H1 (cell line): ENCODE data around the gene SAFB2. TPM values are rescaled to one million over a fixed set of nuclear protein-coding genes. Genes with fewer than 3 reads are reported as not detected.

Experiments used
- CTCF ChIA-PET: fragments of 300-600 bp; sonication (Branson Sonifier 250); formaldehyde crosslinking; loops from one replicate; lab custom pipeline; 2021; ENCODE audit not compliant: partially characterized antibody; lab: Charles Lee
- POLR2A ChIA-PET: fragments of 300-600 bp; sonication (Branson Sonifier 250); formaldehyde crosslinking; loops from one replicate; lab custom pipeline; 2021; ENCODE audit warnings: inconsistent platforms; ENCODE audit not compliant: partially characterized antibody; lab: Charles Lee
- DNase-seq, 2 experiments: peaks; one replicate each; pipeline versions ENCODE4 v3.0.0 to v3.0.0-alpha.2; 2010 to 2022; ENCODE audit warnings: low spot score in 2 of 2, low read depth in 1 of 2, mixed read lengths in 1 of 2
- FAIRE-seq: peaks from 2 replicates; lab custom pipeline; 2011; peaks lifted over from hg19 to GRCh38; lab: Jason Lieb, UNC
- H2AFZ ChIP-seq: 2 replicates; pipeline ENCODE4 v1.8.1; 2012; ENCODE audit warnings: low read length, inconsistent platforms
- H2AK5ac ChIP-seq: 2 replicates; pipeline ENCODE4 v1.6.1; 2013; ENCODE audit warnings: low read depth, low read length
- H2BK120ac ChIP-seq: replicated peaks from 2 replicates; pipeline ENCODE3; 2013; ENCODE audit warnings: low read depth, low read length, inconsistent platforms
- H2BK12ac ChIP-seq: 2 replicates; pipeline ENCODE4 v1.6.1; 2013; ENCODE audit warnings: low read depth, low read length
- H2BK15ac ChIP-seq: 2 replicates; pipeline ENCODE4 v1.6.1; 2013; ENCODE audit warnings: low read length
- H2BK20ac ChIP-seq: 2 replicates; pipeline ENCODE4 v1.6.1; 2013; ENCODE audit warnings: low read length
- H2BK5ac ChIP-seq: 2 replicates; pipeline ENCODE4 v1.6.1; 2013; ENCODE audit warnings: low read depth, low read length
- H3K14ac ChIP-seq: 2 replicates; pipeline ENCODE4 v1.6.1; 2013; ENCODE audit warnings: inconsistent platforms; ENCODE audit not compliant: insufficient read length
- H3K18ac ChIP-seq: 2 replicates; pipeline ENCODE4 v1.6.1; 2013; ENCODE audit warnings: low read length; ENCODE audit errors: extremely low read depth
- H3K23ac ChIP-seq: 2 replicates; pipeline ENCODE4 v1.6.1; 2013; ENCODE audit warnings: inconsistent platforms; ENCODE audit not compliant: insufficient read length
- H3K23me2 ChIP-seq: 2 replicates; pipeline ENCODE4 v1.6.1; 2013; ENCODE audit warnings: low read depth, low read length
- H3K27ac ChIP-seq: 2 replicates; pipeline ENCODE4 v1.6.1; 2011; ENCODE audit warnings: low read depth, low read length, inconsistent platforms
- H3K27me3 ChIP-seq, 4 experiments: replicated peaks in 1 of 4; 1 replicate in 1 of 4; 2 replicates in 3 of 4; pipeline versions ENCODE4 v1.6.1 to v1.8.1; 2011 to 2013; ENCODE audit warnings: low read length in 3 of 4, mild to moderate bottlenecking in 3 of 4, inconsistent platforms in 2 of 4, mixed read lengths in 2 of 4, moderate library complexity in 1 of 4; ENCODE audit not compliant: control insufficient read depth in 3 of 4, insufficient read depth in 3 of 4; ENCODE audit errors: extremely low read depth in 1 of 4
- H3K36me3 ChIP-seq, 4 experiments: 2 replicates each; pipeline versions ENCODE4 v1.6.1 to v1.8.1; 2011 to 2013; ENCODE audit warnings: mild to moderate bottlenecking in 4 of 4, low read length in 3 of 4, moderate library complexity in 2 of 4, control low read depth in 1 of 4, inconsistent platforms in 1 of 4; ENCODE audit not compliant: insufficient read depth in 4 of 4, control insufficient read depth in 2 of 4
- H3K4ac ChIP-seq: replicated peaks from 2 replicates; pipeline ENCODE3; 2013; ENCODE audit warnings: low read length, low read depth, mixed read lengths, inconsistent platforms; ENCODE audit not compliant: insufficient read length
- H3K4me1 ChIP-seq, 4 experiments: replicated peaks in 1 of 4; 1 replicate in 1 of 4; 2 replicates in 3 of 4; pipeline versions ENCODE4 v1.6.1 to v1.8.1; 2011 to 2013; ENCODE audit warnings: low read length in 3 of 4, inconsistent platforms in 2 of 4, mixed read lengths in 1 of 4; ENCODE audit not compliant: insufficient read depth in 4 of 4, control insufficient read depth in 3 of 4
- H3K4me2 ChIP-seq, 2 experiments: 2 replicates each; pipeline versions ENCODE4 v1.6.1 to v1.8.1; 2011 to 2013; ENCODE audit warnings: low read depth in 2 of 2, low read length in 2 of 2, control low read depth in 1 of 2, inconsistent platforms in 1 of 2, mild to moderate bottlenecking in 1 of 2; ENCODE audit not compliant: insufficient read depth in 1 of 2
- H3K4me3 ChIP-seq, 4 experiments: fragments of 200-600, 300-600 bp in 1 of 4; sonication (generic), shearing (Covaris generic), sonication (Bioruptor Twin) in 1 of 4; 2 replicates each; pipeline versions ENCODE4 v1.5.1 to v1.8.1; 2011 to 2016; ENCODE audit warnings: low read length in 4 of 4, low read depth in 3 of 4, control low read depth in 2 of 4, inconsistent platforms in 2 of 4, mild to moderate bottlenecking in 2 of 4, mixed read lengths in 1 of 4, moderate library complexity in 1 of 4; ENCODE audit not compliant: insufficient read depth in 2 of 4; ENCODE audit errors: extremely low read depth in 1 of 4
- H3K56ac ChIP-seq: replicated peaks from 2 replicates; pipeline ENCODE3; 2013; ENCODE audit warnings: low read depth, mild to moderate bottlenecking, mixed read lengths, low read length, inconsistent platforms; ENCODE audit not compliant: insufficient read length
- H3K79me1 ChIP-seq: 2 replicates; pipeline ENCODE4 v1.6.1; 2013; ENCODE audit warnings: low read depth, low read length, control low read depth
- H3K79me2 ChIP-seq, 2 experiments: 2 replicates each; pipeline versions ENCODE4 v1.6.1 to v1.8.1; 2012 to 2013; ENCODE audit warnings: low read length in 2 of 2, mild to moderate bottlenecking in 2 of 2, inconsistent platforms in 1 of 2; ENCODE audit not compliant: insufficient read depth in 2 of 2, control insufficient read depth in 1 of 2
- H3K9ac ChIP-seq, 4 experiments: replicated peaks in 1 of 4; 1 replicate in 1 of 4; 2 replicates in 3 of 4; pipeline versions ENCODE4 v1.6.1 to v1.8.1; 2011 to 2013; ENCODE audit warnings: low read depth in 3 of 4, low read length in 3 of 4, control low read depth in 2 of 4, mild to moderate bottlenecking in 2 of 4, moderate library complexity in 2 of 4, inconsistent platforms in 1 of 4; ENCODE audit errors: extremely low read depth in 1 of 4
- H3K9me3 ChIP-seq, 2 experiments: 2 replicates each; pipeline versions ENCODE4 v1.6.1 to v1.8.1; 2012 to 2013; ENCODE audit warnings: mild to moderate bottlenecking in 2 of 2, moderate library complexity in 2 of 2, control low read depth in 1 of 2, inconsistent platforms in 1 of 2, low read depth in 1 of 2, low read length in 1 of 2, mixed read lengths in 1 of 2; ENCODE audit not compliant: insufficient read depth in 2 of 2
- H4K20me1 ChIP-seq, 2 experiments: replicated peaks in 1 of 2; 2 replicates each; pipeline versions ENCODE3 to v1.8.1; 2011 to 2013; ENCODE audit warnings: inconsistent platforms in 2 of 2, low read length in 2 of 2, mild to moderate bottlenecking in 1 of 2; ENCODE audit not compliant: insufficient read depth in 2 of 2, control insufficient read depth in 1 of 2
- H4K5ac ChIP-seq: 2 replicates; pipeline ENCODE4 v1.6.1; 2013; ENCODE audit warnings: low read length, low read depth, mixed read lengths, inconsistent platforms; ENCODE audit not compliant: insufficient read length
- H4K8ac ChIP-seq: 2 replicates; pipeline ENCODE4 v1.8.0; 2013; ENCODE audit warnings: mild to moderate bottlenecking, moderate library complexity, low read length, inconsistent platforms; ENCODE audit not compliant: insufficient read depth; ENCODE audit errors: extremely low read depth
- H4K91ac ChIP-seq: replicated peaks from 2 replicates; pipeline ENCODE3; 2013; ENCODE audit warnings: low read length, mixed read lengths, inconsistent platforms; ENCODE audit not compliant: insufficient read length
- WGBS, 2 experiments: shearing (Covaris generic) in 1 of 2; methylation state at CpG; one replicate each; pipeline versions ENCODE4 v1.1.6 to v1.1.7; 2013 to 2015; ENCODE audit warnings: low lambda C conversion rate in 2 of 2, mixed read lengths in 2 of 2, inconsistent platforms in 1 of 2, low coverage in 1 of 2, missing lambda C conversion rate in 1 of 2; ENCODE audit not compliant: insufficient replicate concordance in 2 of 2, insufficient coverage in 1 of 2, insufficient read length in 1 of 2; ENCODE audit errors: extremely low coverage in 1 of 2, missing lambda C conversion rate in 1 of 2; 5-methylcytosine and 5-hydroxymethylcytosine counted together
- polyA plus RNA-seq, 7 experiments: library from polyadenylated mRNA; depleted of rRNA in 3 of 7; stranded (reverse) in 5 of 7; unstranded in 2 of 7; fragments of >200 nt in 5 of 7; fragments of 200-250 nt in 2 of 7; gene quantifications; 1 replicate in 5 of 7; 2 replicates in 1 of 7; 4 replicates in 1 of 7; pipeline versions ENCODE4 v1.2.1 to v1.2.3, GENCODE V29; 2011 to 2013; ENCODE audit warnings: missing spikeins in 2 of 7, mixed read lengths in 2 of 7
- total RNA-seq: library from RNA; stranded (reverse); fragmentation: NEBNext Ultra II Directional; extraction: Animal tissue kit (Norgen Biotek cat#: 25700); gene quantifications from 2 replicates; pipeline ENCODE4 v1.2.1, GENCODE V29; 2021

Gene SAFB2
- total and polyA plus RNA-seq, 2 of the 8 experiments (the other 6 are each of a cell fraction or from before 2014, with no cell fraction given) = 14.8 to 63.8 TPM

DNA sequence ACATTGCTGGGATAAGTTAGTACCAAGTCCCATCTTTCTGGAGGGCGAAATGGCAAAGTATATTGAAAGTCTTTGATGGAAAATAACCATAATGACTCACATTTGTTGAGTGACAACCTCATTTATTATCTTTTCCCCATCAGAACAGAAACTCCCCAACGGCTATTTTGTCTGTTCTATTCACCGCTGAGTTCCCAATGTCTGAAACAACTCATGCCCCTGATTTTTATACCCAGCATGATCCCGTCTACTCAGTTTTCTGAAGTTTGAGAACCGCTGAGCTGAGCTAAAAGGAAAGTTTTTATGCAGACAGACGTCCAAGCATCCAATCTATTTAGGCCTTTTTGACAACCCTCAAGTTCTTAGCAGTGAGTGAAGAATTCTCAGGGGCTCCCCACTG is 47.0 kb downstream of the SAFB2 start:
- no peaks in the 10 kb centered on the region for H3K9me3 ChIP-seq
- POLR2A ChIA-PET = no interaction called here

More for the DNA sequence above, 47.0 kb downstream of the SAFB2 start:
- no peak overlapping the region for H2BK20ac ChIP-seq
- H3K18ac ChIP-seq = no peak overlapping the region
- no peaks in the 10 kb centered on the region for H3K36me3 ChIP-seq
- H3K27me3 ChIP-seq = no peaks in the 10 kb centered on the region
- no peak overlapping the region for H3K14ac ChIP-seq
- no peak overlapping the region for H2AK5ac ChIP-seq
- no peak overlapping the region for H2BK12ac ChIP-seq
- H3K56ac ChIP-seq = no peak overlapping the region
- 83% methylated on average over 6 of the region's 6 CpGs; no CpG with 5 or more reads in 1 of the 2 experiments for WGBS, 2 experiments
- DNase-seq = no peak
- H3K23ac ChIP-seq = no peak overlapping the region
- FAIRE-seq = no peak
- no peak overlapping the region for H2BK120ac ChIP-seq
- H2BK15ac ChIP-seq = no peak overlapping the region
- H3K79me2 ChIP-seq = no peaks in the 10 kb centered on the region
- H2BK5ac ChIP-seq = no peak overlapping the region
- no peaks in the 10 kb centered on the region for H3K23me2 ChIP-seq
- H3K4me2 ChIP-seq = no peak overlapping the region
- no peak overlapping the region for H3K27ac ChIP-seq
- H4K91ac ChIP-seq = no peak overlapping the region
- no peak overlapping the region for H4K8ac ChIP-seq
- CTCF ChIA-PET = interaction anchor here (0.8 to 1.2 kb wide), 2 partner anchors 28 to 29 kb away, joined by 3 read pairs; no protein-coding TSS in a partner anchor
- no peak overlapping the region for H4K5ac ChIP-seq
- H3K4me1 ChIP-seq = peaks cover 0 to 1% (median 0%) of the 10 kb centered on the region in 4 experiments; a peak in 2 of 7 replicates
- H2AFZ ChIP-seq = no peak overlapping the region
- H4K20me1 ChIP-seq = no peaks in the 10 kb centered on the region
- H3K4ac ChIP-seq = no peak overlapping the region
- no peak overlapping the region for H3K4me3 ChIP-seq
- H3K9ac ChIP-seq = no peak overlapping the region
- H3K79me1 ChIP-seq = no peaks in the 10 kb centered on the region
